Psoas muscle (tissue), 8 donors: ENCODE results near the gene PDGFD. TPM values are rescaled to one million over a fixed set of nuclear protein-coding genes. Genes with fewer than 3 reads are reported as not detected.

ENCODE experiments used
- ATAC-seq, 4 donors: fragments of 200-7000 bp; cut with Tn5 transposase; one replicate each; pipeline ENCODE4 v1.9.1; 2020; ENCODE audit warnings: moderate library complexity in 3 of 4, mild to moderate bottlenecking in 2 of 4
- DNase-seq, 2 donors: peaks; one replicate each; pipeline ENCODE4 v3.0.0-alpha.2; 2020
- H3K27ac ChIP-seq: fragments of 200-600 bp; one replicate; pipeline ENCODE4 v1.8.0; 2022
- H3K27me3 ChIP-seq, 3 donors: fragments of 200-600 bp in 1 of 3; one replicate each; pipeline versions ENCODE4 v1.6.1 to v1.8.0; 2013 to 2022; ENCODE audit warnings: low read length in 2 of 3, mild to moderate bottlenecking in 2 of 3, moderate library complexity in 1 of 3; ENCODE audit not compliant: insufficient read depth in 3 of 3
- H3K36me3 ChIP-seq, 2 donors: fragments of 200-600 bp in 1 of 2; one replicate each; pipeline versions ENCODE4 v1.6.1 to v1.8.0; 2013 to 2022; ENCODE audit warnings: low read depth in 1 of 2, mild to moderate bottlenecking in 1 of 2, moderate library complexity in 1 of 2; ENCODE audit not compliant: insufficient read depth in 1 of 2
- H3K4me1 ChIP-seq: fragments of 200-600 bp; one replicate; pipeline ENCODE4 v1.8.0; 2022
- H3K4me3 ChIP-seq: fragments of 200-600 bp; one replicate; pipeline ENCODE4 v1.8.0; 2022; ENCODE audit warnings: mild to moderate bottlenecking
- H3K9me3 ChIP-seq: fragments of 200-600 bp; one replicate; pipeline ENCODE4 v1.8.0; 2022
- CTCF ChIP-seq: fragments of 200-600 bp; IDR thresholded peaks from one replicate; pipeline ENCODE4 v1.8.0; 2022; ENCODE audit warnings: antibody characterized with exemption
- WGBS, 3 donors: extraction: QIAGEN DNeasy Blood & Tissue Kit; methylation state at CpG; one replicate each; pipeline versions ENCODE4 v1.1.6 to v1.1.7; 2013; 5-methylcytosine and 5-hydroxymethylcytosine counted together
- intact Hi-C, 2 donors: fragments of 100-400 bp; cut with DNase I; formaldehyde crosslinking; loops; one replicate each; pipeline versions ENCODE4 v1.11.0 to v1.14.2; 2022
- polyA plus RNA-seq, 3 donors: library from polyadenylated mRNA; stranded (reverse); fragments of 200-250 nt; gene quantifications; one replicate each; pipeline ENCODE4 v1.2.3, GENCODE V29; 2013
- total RNA-seq, 4 donors: library from RNA; stranded (reverse); fragmentation: NEBNext Ultra II Directional in 2 of 4; extraction: Animal tissue kit (Norgen Biotek cat#: 25700) in 2 of 4; gene quantifications; one replicate each; pipeline versions ENCODE4 v1.2.1 to v1.2.4, GENCODE V29; 2021 to 2023
- donor health status: healthy with polysubstance abuse.
- donor health status: DM: no; HTN: no; CAD: no; lungs with moderate emphysema.
- donor health status: Bipolar disorder and iron deficiency.
- donor health status: healthy.
- donor health status: DM: yes; HTN: yes; CAD: no.
- donor health status: DM: no; HTN: no; CAD: no.
- donor health status: DM: no; HTN: no; CAD: no.
- donor health status: DM: yes; HTN: yes; CAD: no.

Gene PDGFD
- total and polyA plus RNA-seq, 7 donors, result 0.53 to 5.6 (median 1.2) TPM

GRCh38 chr11:103906291-103906867 lies 257.6 kb downstream of the PDGFD start:
- TF ChIP-seq CTCF, result no peak
- Histone ChIP-seq H3K4me1 (no peaks in the 10 kb centered on the region), H3K27ac (no peak overlapping the region), H3K36me3 (no peaks in the 10 kb centered on the region), H3K4me3 (no peak overlapping the region), H3K9me3 (no peaks in the 10 kb centered on the region), H3K27me3 (no peaks in the 10 kb centered on the region)
- 71 to 86% (median 78%) methylated on average over 1 of the region's 1 CpG for WGBS, 3 donors
- no peak for DNase-seq
- intact Hi-C loops, result no loop called here
- ATAC-seq, result no peak

GRCh38 chr11:103904324-103904667 lies 259.7 kb downstream of the PDGFD start:
- H3K27ac ChIP-seq, result no peak overlapping the region
- H3K4me3 ChIP-seq, result no peak overlapping the region
- intact Hi-C loops, result no loop called here
- TF ChIP-seq CTCF, result no peak
- ATAC-seq, result no peak
- WGBS, 3 donors, result 75 to 88% (median 83%) methylated on average over 3 of the region's 3 CpGs
- no peaks in the 10 kb centered on the region for H3K36me3 ChIP-seq
- H3K27me3 ChIP-seq, result no peaks in the 10 kb centered on the region
- H3K9me3 ChIP-seq, result no peaks in the 10 kb centered on the region
- no peak for DNase-seq
- H3K4me1 ChIP-seq, result no peaks in the 10 kb centered on the region

GRCh38 chr11:103903621-103904323 lies 260.2 kb downstream of the PDGFD start:
- H3K27me3 ChIP-seq, result no peaks in the 10 kb centered on the region
- H3K9me3 ChIP-seq, result no peaks in the 10 kb centered on the region
- no peak for ATAC-seq
- DNase-seq, result no peak
- intact Hi-C loops, result no loop called here
- no peaks in the 10 kb centered on the region for H3K36me3 ChIP-seq
- 70 to 85% (median 76%) methylated on average over 2 of the region's 2 CpGs for WGBS, 3 donors
- H3K27ac ChIP-seq, result no peak overlapping the region
- no peak overlapping the region for H3K4me3 ChIP-seq
- TF ChIP-seq CTCF, result no peak
- no peaks in the 10 kb centered on the region for H3K4me1 ChIP-seq

GRCh38 chr11:103902994-103903393 lies 261.0 kb downstream of the PDGFD start:
- H3K9me3 ChIP-seq, result no peaks in the 10 kb centered on the region
- DNase-seq (no peak), ATAC-seq (no peak)
- no peak overlapping the region for H3K4me3 ChIP-seq
- TF ChIP-seq CTCF, result no peak
- H3K36me3 ChIP-seq, result no peaks in the 10 kb centered on the region
- no peak overlapping the region for H3K27ac ChIP-seq
- no peaks in the 10 kb centered on the region for H3K4me1 ChIP-seq
- H3K27me3 ChIP-seq, result no peaks in the 10 kb centered on the region
- 85 to 95% (median 85%) methylated on average over 1 of the region's 1 CpG for WGBS, 3 donors
- intact Hi-C loops, result no loop called here

DNA sequence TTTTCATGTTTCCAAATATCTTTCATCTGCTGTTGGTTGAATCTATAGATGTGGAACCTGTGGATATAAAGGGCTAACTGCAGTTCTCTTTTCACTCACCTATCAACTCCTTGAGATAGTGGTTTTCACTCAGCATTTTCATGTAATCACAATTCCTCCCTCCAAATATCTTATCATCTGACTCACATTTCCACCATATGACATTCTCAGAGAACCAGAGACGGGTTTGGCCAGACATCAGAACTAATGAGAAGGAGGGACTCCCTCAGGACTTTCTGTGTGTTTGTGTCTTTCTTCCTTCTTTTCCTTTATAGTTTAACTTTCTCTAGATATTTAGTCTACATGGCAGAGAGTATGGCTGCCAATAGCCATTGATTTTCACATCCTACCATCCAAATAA lies 262.3 kb downstream of the PDGFD start:
- intact Hi-C loops, result no loop called here
- Histone ChIP-seq H3K4me3 (no peak overlapping the region), H3K27me3 (no peaks in the 10 kb centered on the region), H3K9me3 (no peaks in the 10 kb centered on the region), H3K4me1 (no peaks in the 10 kb centered on the region), H3K27ac (no peak overlapping the region), H3K36me3 (no peaks in the 10 kb centered on the region)
- no peak for TF ChIP-seq CTCF
- WGBS, 3 donors, result 68 to 94% (median 68%) methylated on average over 1 of the region's 1 CpG
- ATAC-seq (no peak), DNase-seq (no peak)
